Bronchial epithelial cell (primary cell): ENCODE data around the gene ANXA6. TPM values are rescaled to one million over a fixed set of nuclear protein-coding genes. Genes with fewer than 3 reads are reported as not detected.

Source experiments
- DNase-seq: peaks from one replicate; pipeline ENCODE4 v3.0.0-alpha.2; 2010; ENCODE audit warnings: low read depth
- FAIRE-seq: peaks from 2 replicates; lab custom pipeline; 2011; peaks lifted over from hg19 to GRCh38; lab: Jason Lieb, UNC
- H3K27me3 ChIP-seq: 2 replicates; pipeline ENCODE4 v1.5.1; 2011; ENCODE audit warnings: low read length; ENCODE audit not compliant: control insufficient read depth, insufficient read depth
- H3K36me3 ChIP-seq: 2 replicates; pipeline ENCODE4 v1.5.1; 2011; ENCODE audit warnings: low read length; ENCODE audit not compliant: control insufficient read depth, insufficient read depth
- H3K4me3 ChIP-seq: 2 replicates; pipeline ENCODE4 v1.5.1; 2011; ENCODE audit warnings: mild to moderate bottlenecking, low read depth, low read length, control low read depth
- total RNA-seq: library from RNA; depleted of rRNA; stranded (reverse); fragments of >200 nt; gene quantifications from 2 replicates; pipeline ENCODE4 v1.2.1, GENCODE V29; 2014
- TF ChIP-seq, protein P1 (sequence below): IDR thresholded peaks from 2 replicates; pipeline ENCODE4 v1.5.1; 2011; ENCODE audit warnings: mild to moderate bottlenecking, moderate library complexity, low read length, control low read depth, inconsistent platforms; ENCODE audit not compliant: insufficient read depth, severe bottlenecking

The ANXA6 gene
- total RNA-seq, 1 donor from 2014 or later, result 11.3 TPM

DNA sequence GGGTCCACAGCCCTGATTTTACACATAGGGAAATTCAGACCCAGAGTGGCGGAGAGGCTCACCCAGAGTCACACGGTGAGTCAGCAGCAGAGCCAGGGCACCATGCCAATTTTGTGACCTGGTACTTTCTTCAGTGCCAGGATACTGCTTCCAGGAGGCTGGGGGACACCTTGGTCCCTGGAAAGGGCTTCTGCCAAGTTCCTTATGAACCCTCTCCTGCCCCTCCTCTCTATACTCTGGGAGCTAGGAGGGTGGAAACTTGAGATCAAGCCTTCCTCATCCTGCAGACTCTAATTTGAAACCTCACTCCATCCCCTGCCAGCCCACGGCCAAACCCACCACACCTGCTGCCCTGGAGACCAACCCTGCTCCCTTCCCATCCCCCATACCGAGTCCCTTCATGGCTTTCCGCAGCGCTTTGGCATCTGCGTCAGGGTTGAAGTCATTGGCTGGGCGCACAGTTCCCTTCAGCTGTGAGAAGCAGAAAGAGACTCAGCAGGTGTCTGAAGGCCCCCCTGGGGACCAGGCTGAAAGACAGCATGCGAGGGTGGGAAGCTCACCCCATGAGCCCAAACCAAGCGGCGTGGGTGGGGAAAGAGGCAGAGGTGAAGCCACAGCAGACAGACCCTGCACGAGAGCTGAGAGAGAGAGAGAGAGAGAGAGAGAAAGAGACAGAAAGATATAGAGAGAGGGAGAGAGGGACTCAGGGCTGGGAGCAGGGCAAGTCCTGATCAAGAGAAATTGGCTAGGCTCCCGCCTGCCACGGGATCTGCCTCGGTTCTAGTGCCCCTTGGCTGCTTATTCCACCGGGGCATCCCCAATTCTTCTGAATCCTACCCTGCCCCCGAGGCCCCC is 33.5 kb downstream of the ANXA6 start:
- no peaks in the 10 kb centered on the region for H3K36me3 ChIP-seq
- TF ChIP-seq, protein P1, sequence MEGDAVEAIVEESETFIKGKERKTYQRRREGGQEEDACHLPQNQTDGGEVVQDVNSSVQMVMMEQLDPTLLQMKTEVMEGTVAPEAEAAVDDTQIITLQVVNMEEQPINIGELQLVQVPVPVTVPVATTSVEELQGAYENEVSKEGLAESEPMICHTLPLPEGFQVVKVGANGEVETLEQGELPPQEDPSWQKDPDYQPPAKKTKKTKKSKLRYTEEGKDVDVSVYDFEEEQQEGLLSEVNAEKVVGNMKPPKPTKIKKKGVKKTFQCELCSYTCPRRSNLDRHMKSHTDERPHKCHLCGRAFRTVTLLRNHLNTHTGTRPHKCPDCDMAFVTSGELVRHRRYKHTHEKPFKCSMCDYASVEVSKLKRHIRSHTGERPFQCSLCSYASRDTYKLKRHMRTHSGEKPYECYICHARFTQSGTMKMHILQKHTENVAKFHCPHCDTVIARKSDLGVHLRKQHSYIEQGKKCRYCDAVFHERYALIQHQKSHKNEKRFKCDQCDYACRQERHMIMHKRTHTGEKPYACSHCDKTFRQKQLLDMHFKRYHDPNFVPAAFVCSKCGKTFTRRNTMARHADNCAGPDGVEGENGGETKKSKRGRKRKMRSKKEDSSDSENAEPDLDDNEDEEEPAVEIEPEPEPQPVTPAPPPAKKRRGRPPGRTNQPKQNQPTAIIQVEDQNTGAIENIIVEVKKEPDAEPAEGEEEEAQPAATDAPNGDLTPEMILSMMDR, result no peak
- no peak overlapping the region for H3K4me3 ChIP-seq
- DNase-seq (peak; percentile 20), FAIRE-seq (no peak)
- H3K27me3 ChIP-seq, result peaks cover 2% of the 10 kb centered on the region

DNA sequence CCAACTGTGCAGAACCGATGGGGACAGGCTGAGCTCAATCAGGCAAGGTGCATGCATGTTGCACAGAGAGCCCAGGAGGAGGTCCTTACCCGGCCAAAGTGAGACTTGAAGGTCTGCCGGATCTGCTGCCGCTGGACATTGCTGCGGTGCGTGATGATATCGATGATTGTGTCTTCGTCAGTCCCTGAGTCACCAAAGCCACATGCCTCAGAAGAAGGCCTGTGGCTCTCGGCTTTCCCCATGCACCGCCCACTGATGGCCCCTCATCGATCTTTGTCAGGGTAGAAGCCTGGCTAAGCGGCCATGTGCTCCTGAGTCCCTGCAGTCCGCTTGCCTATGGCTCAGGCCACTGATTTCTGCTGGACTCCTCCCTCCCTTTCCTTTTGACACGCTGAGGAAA is 34.8 kb downstream of the ANXA6 start:
- TF ChIP-seq, protein P1, result no peak
- H3K4me3 ChIP-seq, result no peak overlapping the region
- DNase-seq (no peak), FAIRE-seq (no peak)
- H3K27me3 ChIP-seq, result peaks cover 2% of the 10 kb centered on the region
- no peaks in the 10 kb centered on the region for H3K36me3 ChIP-seq

DNA sequence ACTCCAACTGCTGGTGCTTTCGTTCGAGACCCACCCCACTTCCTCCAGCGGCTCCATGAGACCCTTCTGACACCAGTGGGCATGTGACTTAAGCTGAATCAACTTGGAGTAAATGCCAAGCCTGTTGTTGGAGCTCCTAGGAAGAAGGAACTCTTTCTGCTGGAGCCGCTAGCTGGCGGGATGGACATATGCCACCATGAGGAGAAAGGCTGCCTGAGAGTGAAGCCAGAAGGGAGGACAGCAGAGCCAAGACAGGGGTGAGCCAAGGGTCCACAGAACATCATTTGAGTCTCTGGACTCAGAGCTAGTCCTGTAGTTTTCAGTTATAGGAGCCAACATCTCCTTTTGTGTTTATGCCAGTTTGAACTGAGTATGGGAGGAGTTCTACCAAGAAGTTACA is 35.9 kb downstream of the ANXA6 start:
- no peaks in the 10 kb centered on the region for H3K36me3 ChIP-seq

DNA sequence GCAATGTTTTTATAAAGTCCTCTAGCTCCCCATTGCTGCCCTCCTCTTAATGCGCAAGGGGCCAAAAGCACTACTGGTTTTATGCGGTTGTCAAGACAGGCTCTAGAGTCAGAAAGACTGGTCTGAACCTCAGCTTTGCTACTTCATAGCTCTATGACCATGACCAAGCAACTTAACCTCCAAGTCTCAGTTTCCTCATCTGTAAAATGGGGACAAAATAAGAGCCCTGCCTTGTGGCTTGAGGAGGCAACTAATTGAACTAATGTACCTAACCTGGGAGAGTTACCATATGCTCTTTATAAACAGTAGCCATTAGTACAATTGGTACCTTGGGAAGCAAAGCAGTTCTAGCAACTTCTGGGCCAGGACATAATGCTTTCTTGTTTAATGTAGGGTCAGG is 36.5 kb downstream of the ANXA6 start:
- Histone ChIP-seq H3K36me3 (no peaks in the 10 kb centered on the region), H3K4me3 (no peak overlapping the region), H3K27me3 (peaks cover 2% of the 10 kb centered on the region)
- no peak for DNase-seq
- FAIRE-seq, result no peak
- TF ChIP-seq, protein P1, result no peak

More for the DNA sequence above, 35.9 kb downstream of the ANXA6 start:
- TF ChIP-seq, protein P1, result no peak
- H3K27me3 ChIP-seq, result peaks cover 2% of the 10 kb centered on the region
- DNase-seq, result no peak
- FAIRE-seq, result no peak
- H3K4me3 ChIP-seq, result no peak overlapping the region

DNA sequence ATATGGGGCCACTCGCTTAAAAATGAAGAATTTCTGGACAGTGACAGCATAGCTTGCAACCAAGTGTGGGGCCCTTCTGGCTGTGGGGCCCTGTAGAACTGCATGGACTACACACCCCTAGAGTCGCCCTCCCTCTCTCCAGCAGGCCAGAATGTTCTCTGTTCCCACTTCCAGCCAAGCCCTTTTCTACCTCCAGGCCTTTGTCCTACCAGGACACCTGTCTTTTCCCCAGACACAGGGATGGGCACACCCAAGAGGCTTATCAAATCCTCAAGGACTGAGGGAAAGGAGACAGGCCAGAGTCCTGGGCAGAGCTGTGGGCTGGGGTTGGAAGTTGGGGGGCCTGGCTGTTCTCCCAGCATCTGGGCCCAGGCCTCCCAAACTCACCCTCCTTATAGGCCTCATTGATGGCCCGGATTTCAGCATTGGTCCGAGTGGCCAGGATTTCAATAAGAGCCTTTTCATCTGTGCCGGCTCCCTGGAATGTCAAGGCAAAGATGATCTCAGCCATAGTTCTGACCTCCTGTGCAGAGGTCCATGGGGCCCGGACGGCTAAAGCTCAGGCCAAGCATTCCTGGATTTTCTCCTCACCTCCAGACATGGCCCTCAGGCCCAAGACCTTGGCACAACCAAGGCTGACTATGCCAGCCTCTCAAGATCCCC is 38.5 kb downstream of the ANXA6 start:
- H3K36me3 ChIP-seq, result no peaks in the 10 kb centered on the region
- TF ChIP-seq, protein P1, result no peak
- FAIRE-seq, result no peak
- peaks cover 2% of the 10 kb centered on the region for H3K27me3 ChIP-seq
- H3K4me3 ChIP-seq, result no peak overlapping the region
- DNase-seq, result no peak
